SKM-1 treated with dmso at 0.1 percent for 144 hours (cell line): ENCODE measurements around the gene SLC35D1.

ENCODE experiments used
- DNase-seq: peaks from one replicate; lab custom pipeline; 2025; ENCODE audit not compliant: unreplicated experiment; lab: John Stamatoyannopoulos, UW

SLC35D1 gene

DNA sequence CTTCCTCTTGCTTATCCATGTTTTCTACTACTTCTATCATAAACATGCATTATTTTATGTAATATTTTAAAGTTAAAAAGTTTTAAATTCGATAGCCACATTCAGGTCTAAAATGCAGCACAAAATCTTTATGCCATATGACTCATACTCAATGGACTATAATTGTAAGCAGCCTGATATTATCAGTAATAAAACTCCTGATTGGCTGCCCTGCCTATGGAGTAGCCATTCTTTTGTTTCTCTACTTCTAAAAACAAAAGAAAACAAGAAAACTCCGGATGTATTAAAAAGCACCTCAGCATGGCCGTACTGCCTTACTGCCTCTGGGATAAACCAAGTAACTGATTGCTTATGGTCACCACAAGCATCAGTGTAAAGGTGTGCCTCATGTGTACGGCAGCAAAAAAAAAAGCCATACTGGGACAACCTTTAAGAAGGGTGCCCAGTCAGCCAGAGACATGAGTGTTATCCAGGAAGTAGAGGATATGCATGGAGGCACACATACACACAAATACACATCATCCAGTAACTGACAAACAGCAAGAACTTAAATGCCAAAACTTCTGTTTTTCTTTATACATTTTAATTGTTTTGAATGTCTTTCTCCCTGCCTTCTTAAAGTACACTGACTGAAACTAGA lies 9.2 kb downstream of the SLC35D1 start:
- DNase-seq: no peak

DNA sequence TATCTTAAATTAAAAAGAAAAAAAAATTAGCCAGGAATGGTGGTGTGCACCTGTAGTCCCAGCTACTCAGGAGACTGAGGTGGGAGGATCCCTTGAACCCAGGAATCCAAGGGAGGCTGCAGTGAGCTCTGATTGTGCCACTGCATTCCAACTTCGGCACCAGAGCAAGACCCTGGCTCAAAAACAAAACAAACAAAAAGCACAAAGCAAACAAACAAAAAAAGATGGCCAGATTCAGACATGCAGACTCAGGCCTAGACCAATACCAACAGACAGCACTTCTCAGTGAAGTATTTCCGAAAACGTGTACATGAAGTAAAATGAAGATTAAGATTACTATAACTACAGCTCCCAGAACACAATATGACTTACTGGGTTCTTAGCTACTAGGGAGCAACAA lies 10.6 kb downstream of the SLC35D1 start:
- no peak for DNase-seq

DNA sequence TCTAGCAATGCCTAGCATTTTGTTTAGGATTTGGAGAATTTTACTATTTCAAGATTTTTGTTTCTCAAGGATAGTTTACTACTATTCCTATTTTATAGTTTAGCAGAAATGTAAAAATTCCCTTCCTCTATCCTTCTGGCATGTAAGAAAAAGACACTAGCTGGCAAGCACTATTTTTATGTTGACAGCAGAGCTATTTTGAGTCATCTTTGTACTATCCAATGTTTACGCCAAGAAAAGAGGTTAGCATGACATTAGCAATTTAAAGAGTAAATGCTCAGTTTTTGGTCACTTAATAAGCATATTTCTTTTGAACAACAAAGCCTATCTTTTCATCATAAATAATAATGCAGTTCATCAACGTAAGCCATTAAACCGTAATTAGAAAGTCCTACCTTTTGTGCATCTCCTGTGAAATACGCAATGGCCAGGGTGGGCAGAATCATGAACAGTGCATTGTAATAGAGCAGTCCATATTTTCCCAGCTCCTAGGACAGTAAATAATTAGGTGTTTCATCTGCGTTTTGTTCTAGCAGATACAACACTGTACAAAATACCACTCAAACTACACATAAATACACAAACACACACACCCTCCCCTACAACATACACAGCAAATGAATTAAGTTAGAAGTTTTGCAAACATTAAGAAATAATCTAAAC lies 12.0 kb downstream of the SLC35D1 start:
- no peak for DNase-seq

DNA sequence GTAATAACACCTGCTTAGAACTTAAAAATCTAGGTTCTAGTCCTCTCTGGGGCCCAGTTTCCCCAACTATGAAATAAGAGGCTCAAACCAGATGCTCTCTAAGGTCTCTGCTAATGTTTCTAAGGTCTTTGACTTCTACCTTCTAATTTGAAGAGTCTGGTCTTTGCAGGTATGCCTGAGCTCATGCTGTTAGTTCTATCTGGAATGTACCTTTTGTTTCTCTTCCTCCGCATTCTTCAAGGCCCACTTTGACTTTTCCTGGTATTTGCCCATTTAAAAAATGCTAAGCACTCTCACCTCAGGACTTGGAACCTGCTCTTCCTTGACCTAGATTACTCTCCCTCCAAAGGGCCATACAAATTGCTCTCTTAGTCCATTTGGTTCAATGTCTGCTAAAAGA lies 13.5 kb downstream of the SLC35D1 start:
- no peak for DNase-seq

DNA sequence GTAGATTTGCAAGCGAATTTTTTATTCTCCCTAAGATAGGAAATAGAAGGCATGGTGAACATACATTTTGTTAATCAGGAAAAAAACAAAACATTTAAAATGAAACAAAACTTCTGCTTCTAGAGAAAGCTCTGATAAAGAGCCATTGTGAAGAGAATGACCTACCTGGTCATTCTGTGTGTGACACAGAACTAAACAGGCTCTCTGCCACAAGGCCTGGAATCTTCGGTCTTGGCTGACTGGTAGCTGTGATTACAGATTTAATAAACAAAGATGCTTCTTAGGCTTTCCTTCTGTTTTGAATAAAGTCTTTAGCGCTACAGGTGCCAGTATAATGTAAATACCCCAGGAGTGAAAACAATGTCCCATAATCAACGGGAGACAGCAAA lies 22.1 kb downstream of the SLC35D1 start:
- DNase-seq: no peak

DNA sequence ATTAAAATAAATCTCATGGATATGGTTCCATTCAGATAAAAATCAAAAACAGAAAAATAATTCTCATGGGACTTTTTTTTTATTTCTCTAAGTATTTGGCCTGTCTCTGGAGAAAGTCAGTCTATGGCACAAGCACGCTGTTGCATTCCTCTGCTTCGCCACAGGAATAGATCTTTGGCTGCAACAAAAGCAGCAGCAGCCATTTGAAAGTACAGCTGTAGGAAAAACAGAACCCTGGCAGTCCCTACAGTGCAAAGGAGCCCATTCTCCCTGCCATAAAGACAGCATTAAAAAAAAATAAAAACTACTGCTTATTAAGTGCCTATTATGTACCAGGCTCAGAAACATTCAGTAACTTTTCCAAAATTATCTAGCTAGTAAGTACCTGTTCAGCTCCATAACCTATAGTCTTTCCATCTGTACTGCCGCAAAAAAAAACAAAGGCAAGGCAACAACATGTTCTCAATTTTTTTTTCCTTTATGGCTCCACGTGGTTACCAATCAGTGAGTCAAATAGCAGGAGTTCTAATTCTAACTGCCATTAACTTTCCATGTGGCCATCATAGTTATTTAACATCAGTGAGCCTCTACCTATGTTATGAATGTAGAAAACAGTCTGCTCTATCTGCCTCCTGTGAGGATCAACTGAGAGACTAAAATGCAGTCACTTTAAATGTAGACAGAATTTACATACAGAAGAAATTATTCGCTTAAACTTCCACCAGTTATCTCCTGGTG lies 22.7 kb downstream of the SLC35D1 start:
- DNase-seq: no peak

DNA sequence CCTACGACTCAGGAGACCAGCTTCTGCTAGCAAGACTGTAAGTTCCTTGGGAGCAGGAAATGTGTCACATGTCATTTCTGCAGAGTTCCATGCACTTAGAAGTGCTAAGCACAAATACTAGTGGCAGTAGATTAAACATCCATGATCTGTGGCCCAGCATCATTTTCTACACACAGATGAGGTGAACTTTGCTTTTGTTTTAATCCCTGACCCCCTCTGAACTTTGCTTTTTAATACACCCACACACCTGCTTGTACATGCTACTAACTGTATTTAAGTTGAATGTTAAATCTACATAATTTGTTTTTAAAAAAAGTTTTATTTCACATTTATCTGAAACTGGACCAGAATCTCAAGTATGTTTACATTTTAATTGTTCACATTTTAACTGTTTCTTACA lies 24.5 kb downstream of the SLC35D1 start:
- no peak for DNase-seq

DNA sequence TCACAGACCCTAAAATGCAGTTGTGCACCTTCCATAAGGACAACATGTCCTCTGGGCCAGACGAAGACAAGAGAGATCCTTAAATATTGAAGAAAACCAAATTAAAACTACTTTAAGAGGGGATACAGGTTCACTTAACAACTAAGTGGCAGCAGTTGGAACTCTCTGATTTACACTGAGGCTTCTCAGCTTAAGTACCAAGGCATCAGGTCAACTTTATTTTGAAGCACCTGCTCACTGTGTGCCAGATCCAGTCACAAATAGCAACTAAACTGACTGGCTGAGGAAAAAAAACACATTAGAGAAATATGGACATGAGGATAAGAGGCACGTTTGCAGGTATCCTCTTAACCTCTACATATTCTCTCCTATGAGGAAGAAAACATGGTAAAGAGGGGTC lies 33.2 kb downstream of the SLC35D1 start:
- no peak for DNase-seq

DNA sequence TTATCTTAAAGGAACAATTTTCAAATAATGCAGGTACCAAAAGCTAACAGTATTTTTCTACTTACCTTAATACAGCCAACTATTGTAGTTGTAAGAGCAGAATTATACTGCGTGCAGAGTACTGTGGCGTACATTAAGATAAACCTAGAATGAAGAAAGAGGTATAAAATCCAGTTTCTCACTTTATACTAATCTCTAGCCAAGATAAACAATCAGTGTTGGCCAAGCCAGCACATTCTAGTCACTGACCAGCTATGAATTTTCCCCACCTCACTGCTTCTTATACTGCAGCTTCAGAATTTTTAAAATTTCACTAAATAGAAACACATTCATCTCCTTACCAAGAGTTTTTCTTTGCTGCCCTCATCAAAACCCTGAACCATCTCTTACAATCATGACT lies 33.6 kb downstream of the SLC35D1 start:
- DNase-seq: no peak

DNA sequence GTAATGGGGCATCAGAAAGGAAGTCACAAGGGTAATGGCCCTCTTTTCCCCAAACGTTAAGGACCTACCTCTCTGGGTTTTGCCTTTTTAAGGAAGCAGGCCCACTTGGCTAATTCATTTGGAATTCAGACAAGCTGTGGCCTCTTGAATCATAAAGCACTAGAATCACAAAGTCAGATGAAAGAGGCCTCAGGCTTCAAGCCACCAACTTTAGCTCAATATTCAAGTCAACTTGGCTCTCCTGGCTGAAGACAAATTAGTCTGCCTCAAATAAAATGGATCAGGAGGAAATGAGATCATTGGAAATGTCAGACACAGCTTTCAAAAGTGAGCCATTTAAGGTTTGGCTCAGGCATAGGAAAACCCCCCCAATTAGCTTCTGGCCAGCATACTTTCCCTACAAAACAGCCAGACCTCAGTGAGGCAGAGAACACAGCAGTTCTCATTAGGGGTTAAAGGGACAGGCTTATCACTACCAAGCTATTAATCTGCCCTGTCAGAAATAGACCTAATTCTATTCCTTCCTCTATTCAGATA lies 34.3 kb downstream of the SLC35D1 start:
- DNase-seq: no peak

DNA sequence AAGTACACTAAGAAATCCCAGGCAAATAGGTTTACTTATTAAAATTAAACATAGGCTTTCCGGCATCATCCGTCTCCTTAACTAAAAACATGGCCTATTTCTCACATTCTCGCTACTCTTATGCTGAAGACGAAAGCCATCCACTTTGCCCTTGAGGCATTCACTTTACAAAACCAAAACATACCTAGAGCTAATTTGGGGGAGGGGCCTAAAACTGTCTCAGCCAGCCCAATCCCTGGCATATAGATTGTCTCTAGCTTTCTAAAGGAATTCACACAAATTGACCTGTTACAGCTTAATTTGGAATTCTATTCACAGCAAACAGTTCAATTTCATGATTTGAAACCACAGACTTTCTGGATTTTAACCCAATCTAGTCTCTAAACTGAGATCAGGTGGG lies 34.8 kb downstream of the SLC35D1 start:
- DNase-seq: no peak

DNA sequence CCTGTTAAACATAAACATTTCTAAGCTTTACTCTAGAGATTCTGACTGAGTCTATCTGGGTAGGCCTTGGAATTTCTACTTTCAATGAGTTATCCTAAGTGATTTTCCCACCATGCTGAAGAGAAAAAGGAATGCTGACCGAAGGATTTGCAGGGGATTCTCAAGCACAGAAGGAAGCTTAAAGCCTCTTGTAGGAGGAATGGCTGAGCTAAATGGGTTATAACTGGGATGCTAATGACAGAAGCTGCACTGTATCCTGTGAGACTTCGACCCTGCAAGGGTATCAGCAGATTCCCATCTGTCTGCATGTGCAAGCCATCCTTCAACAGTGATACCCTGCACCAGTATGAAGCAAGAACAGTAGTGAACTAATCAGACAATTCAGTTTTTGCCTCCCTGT lies 35.4 kb downstream of the SLC35D1 start:
- DNase-seq: no peak

DNA sequence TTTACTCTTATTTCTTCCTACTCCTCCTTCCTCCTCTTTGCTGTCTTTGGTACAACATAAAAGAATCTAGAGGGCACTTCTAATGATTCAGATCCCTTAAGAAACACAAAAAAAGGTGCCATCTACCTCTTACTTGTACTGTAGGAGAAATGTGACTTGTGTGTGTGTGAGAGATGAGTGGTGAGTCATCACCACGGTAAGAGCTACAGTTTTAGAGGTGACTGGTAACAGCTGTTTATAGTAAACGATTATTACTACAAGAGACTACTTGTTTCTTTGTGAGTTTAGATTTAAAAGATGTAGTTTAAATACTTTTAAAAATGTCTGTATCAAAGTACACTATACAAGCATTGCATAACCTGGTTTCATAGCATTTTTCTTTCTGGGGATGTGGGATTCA lies 40.4 kb downstream of the SLC35D1 start:
- DNase-seq: no peak

DNA sequence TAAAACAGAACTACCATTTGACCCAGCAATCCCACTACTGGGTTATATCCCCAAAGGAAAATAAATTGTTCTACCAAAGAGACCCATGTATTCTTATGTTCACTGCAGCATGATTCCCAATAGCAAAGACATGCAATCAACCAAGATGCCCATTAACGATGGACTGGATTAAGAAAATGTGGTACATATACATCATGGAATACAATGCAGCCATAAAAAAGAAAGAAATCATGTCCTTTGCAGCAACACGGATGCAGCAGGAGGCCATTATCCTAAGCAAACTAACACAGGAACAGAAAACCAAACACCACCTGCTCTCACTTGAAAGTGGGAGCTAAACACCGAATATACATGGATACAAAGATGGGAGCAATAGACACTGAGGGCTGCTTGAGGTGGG lies 44.2 kb downstream of the SLC35D1 start:
- DNase-seq: no peak

DNA sequence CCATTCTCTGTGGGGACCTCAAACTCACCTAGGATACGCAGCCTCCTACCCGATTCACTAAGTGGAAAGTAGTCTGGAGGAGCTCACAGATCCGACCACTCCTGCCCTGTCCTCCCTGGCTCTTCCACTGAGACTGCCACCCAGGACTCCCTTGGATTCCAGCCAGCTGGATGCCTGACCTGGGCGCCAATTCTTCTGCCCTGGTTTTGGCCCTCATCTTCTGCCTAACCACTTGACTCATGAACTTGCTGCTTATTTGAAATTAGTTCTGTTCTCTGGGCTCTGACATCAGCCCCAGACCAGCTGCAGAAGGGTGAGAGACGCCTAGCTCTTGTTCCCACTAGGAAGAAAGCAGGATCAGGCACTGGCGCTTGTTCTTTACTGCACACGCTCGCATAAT lies 48.9 kb downstream of the SLC35D1 start:
- no peak for DNase-seq

DNA sequence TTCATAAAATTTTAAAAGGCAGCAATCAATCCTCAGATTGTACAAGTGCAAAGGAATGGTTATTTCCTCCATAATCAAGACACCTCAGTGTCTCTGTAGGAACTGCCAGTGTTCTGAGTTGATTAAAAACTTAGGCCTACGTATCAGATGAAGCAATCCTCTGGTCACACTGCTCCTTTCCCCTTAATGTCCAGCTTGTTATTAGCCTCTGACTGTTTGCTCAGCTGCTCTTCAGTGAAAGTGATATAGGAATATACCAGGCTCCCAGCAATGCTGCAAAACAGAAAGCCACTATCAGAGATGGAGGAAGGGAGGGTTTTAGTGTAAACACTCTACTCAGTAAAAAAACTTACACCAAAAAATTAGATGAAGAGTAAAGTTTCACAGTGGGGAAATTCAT lies 49.8 kb downstream of the SLC35D1 start:
- DNase-seq: no peak

DNA sequence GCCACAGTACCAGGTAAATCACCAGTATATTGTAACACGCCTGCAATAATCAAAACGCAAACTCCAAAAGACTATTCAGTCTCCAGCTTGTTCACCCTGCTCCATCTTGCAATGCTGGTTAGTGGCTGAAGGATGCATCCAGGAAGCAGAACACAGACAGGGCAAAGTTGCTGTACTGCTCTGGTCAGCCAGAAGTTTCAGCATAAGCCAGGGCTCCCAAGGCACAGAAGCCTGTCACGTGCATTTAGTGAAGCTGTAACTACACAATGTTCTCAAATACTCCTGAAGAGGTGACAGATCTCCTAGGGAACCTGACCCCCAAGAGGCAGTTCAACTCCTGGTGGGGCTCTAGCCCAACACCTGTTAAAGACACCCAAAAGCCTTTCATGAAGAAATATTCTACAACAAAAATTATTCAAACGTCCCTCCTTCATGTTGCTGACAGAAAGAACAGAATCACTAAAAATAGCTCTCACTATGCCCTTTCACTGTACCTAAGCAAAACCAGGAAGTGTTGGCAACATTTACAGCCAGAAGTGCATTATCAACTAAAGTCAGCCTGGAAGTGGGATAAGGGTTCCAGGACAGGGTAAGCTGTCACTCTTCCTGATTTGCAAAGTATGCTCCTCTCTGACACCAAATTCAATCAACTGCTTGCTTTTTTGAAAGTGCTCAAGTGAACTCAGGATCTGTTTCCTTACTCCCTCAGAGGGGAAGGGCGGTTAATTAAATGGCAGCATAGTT lies 52.1 kb downstream of the SLC35D1 start:
- DNase-seq: no peak

DNA sequence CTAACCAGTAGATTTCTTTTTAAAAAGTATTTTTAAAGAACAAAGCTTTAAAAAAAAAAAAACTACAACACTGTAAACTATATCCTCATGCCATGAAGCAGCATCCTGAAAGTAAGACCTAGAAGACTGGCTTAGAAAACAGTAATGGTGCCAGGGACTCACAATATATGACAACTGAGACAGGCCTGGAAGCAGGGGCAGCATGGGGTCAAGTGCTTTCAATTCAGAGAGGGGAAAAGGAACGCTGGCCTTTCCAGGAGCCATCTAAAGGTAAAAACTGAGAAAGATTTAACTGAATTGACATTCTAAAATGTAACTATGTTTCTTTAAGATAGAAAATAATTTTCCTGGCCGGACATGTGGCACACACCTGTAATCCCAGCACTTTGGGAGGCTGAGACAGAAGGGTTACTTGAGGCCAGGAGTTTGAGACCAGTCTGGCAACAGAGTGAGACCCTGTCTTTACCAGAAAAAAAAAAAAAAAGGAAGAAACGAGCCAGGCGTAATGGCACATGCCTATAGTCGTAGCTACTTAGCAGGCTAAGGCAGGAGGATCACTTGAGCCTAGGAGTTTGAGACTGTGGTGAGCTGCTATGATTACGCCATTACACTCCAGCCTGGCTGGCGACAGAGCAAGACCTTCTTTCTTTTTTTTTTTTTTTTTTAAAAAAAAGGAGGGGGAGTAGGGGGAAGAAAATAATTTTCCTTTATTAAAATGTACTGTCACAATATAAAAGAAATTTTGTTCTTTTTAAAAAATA lies 54.1 kb downstream of the SLC35D1 start:
- DNase-seq: peak; percentile 89

DNA sequence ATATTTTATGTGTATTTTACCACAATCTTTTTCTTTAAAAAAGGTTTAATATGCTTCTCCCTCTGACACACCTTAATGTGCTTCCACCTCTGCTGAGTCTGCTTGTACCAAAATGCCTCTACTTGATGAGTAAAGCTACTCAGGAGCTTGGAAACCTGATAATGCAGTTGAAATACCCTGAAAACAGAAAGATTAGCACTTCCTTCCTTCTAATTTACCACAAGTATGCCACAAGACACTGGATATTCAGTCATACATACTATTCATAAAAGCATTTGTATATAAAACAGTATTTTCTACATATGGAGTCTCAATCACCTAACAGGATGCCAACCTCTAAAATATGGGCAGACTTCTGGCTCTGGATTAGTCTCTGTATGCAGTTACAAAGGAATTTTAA lies 55.0 kb downstream of the SLC35D1 start:
- DNase-seq: no peak

DNA sequence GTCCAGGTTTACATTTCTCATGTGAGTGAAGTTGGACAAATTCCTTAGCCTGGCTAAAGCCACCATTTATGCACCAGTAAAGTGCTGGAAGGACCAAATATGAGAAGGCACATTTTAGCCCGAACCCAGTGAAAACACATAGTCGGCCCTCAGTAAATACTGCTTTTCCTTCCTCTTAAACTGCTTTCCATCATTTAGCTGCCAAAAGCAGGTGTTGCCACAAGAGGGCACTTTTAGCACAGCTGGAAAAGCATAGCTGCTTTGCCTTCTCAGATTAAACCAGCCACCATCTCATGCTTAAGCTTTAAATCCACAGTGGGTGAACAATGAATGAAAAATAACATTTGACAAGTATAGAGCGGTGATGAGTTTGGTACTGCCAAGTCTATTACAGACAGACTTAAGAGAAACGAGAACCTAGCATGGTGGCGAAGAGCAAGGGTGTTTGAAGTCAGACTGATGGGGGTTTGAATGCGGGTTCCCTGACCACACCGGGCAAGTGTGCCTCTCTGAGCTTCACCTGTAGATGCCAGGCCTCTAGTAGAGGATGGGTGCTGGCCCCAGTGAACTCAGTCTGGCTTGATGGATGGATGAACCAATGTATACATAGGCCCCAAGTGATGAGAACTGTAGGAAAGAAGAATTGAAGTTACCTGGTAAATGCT lies 57.8 kb downstream of the SLC35D1 start:
- DNase-seq: peak; percentile 80
